Sigmoid colon (tissue), 3 donors: Measurements from ENCODE around the gene KLK7.

Source experiments
- CTCF ChIP-seq, 4 experiments: fragments of 450-650 bp in 3 of 4; fragments of 200-600 bp in 1 of 4; IDR thresholded peaks; one replicate each; pipeline ENCODE4 v1.5.1; 2016 to 2019; ENCODE audit warnings: antibody characterized with exemption in 4 of 4, mild to moderate bottlenecking in 3 of 4, moderate library complexity in 2 of 4
- POLR2A ChIP-seq, 2 donors: fragments of 450-650 bp; IDR thresholded peaks; one replicate each; pipeline ENCODE4 v1.6.1; 2016; ENCODE audit warnings: antibody characterized with exemption in 2 of 2, mild to moderate bottlenecking in 2 of 2, moderate library complexity in 2 of 2

- TF ChIP-seq POLR2A (IDR thresholded peaks at IDR 0.05) (no peak), CTCF (IDR thresholded peaks at IDR 0.05) (no peak)
Measured at GRCh38 chr19:50947123-50947522, 36.6 kb downstream of the KLK7 start.
